A673 (cell line): ENCODE measurements around the gene ASTN1. TPM values are rescaled to one million over a fixed set of nuclear protein-coding genes. Genes with fewer than 3 reads are reported as not detected.

Source experiments
- BruUV-seq: library from RNA; stranded (reverse); fragments of 400-500 nt; replicated peaks from 2 replicates; lab custom pipeline; 2021; lab: Mats Ljungman, UMichigan
- CTCF ChIA-PET: fragments of 300-600 bp; sonication (Branson Sonifier 250); formaldehyde crosslinking; loops from one replicate; lab custom pipeline; 2022; ENCODE audit warnings: antibody characterized with exemption; lab: Charles Lee
- POLR2A ChIA-PET: fragments of 300-600 bp; sonication (Branson Sonifier 250); formaldehyde crosslinking; loops from one replicate; lab custom pipeline; 2022; ENCODE audit warnings: antibody characterized with exemption; ENCODE audit not compliant: low non-redundant PET; lab: Charles Lee
- DNase-seq: peaks from one replicate; pipeline ENCODE4 v3.0.0-alpha.2; 2015; ENCODE audit warnings: low spot score
- H3K27ac ChIP-seq: fragments of 200-600 bp; sonication (generic); 2 replicates; pipeline ENCODE4 v1.5.1; 2016; ENCODE audit warnings: mixed run types, low read depth, mild to moderate bottlenecking, mixed read lengths, antibody characterized with exemption, low read length; ENCODE audit not compliant: poor library complexity, severe bottlenecking
- H3K27me3 ChIP-seq: fragments of 200-600 bp; sonication (generic); replicated peaks from 2 replicates; pipeline ENCODE4 v1.6.1; 2017; ENCODE audit warnings: mixed run types, low read depth, mild to moderate bottlenecking, mixed read lengths, antibody characterized with exemption, low read length; ENCODE audit not compliant: insufficient read depth, poor library complexity
- H3K36me3 ChIP-seq: fragments of 200-600 bp; sonication (generic); 2 replicates; pipeline ENCODE4 v1.6.1; 2016; ENCODE audit warnings: mixed run types, mild to moderate bottlenecking, mixed read lengths, antibody characterized with exemption, low read length; ENCODE audit not compliant: insufficient read depth, poor library complexity, severe bottlenecking
- H3K4me1 ChIP-seq: fragments of 200-600 bp; sonication (generic); 2 replicates; pipeline ENCODE4 v1.6.1; 2017; ENCODE audit warnings: mixed run types, mild to moderate bottlenecking, mixed read lengths, antibody characterized with exemption, low read length; ENCODE audit not compliant: insufficient read depth, poor library complexity, severe bottlenecking
- H3K4me3 ChIP-seq: fragments of 200-600 bp; sonication (generic); 2 replicates; pipeline ENCODE4 v1.5.1; 2016; ENCODE audit warnings: low read depth, mixed run types, mild to moderate bottlenecking, mixed read lengths, low read length; ENCODE audit not compliant: poor library complexity, severe bottlenecking
- H3K9me3 ChIP-seq: fragments of 200-600 bp; sonication (generic); 2 replicates; pipeline ENCODE4 v1.6.1; 2016; ENCODE audit warnings: mixed run types, low read depth, mild to moderate bottlenecking, mixed read lengths, antibody characterized with exemption, low read length; ENCODE audit not compliant: poor library complexity, severe bottlenecking
- EZH2 ChIP-seq: fragments of 200-600 bp; sonication (generic); IDR thresholded peaks from 2 replicates; pipeline ENCODE4 v1.6.1; 2017; ENCODE audit warnings: borderline replicate concordance, low read depth, mild to moderate bottlenecking, mixed read lengths, antibody characterized with exemption, low read length; ENCODE audit not compliant: poor library complexity, severe bottlenecking
- intact Hi-C: fragments of 100-400 bp; cut with micrococcal nuclease; formaldehyde crosslinking; loops from one replicate; pipeline ENCODE4 v1.10.0; 2022; ENCODE audit not compliant: unreplicated experiment
- total RNA-seq: library from RNA; stranded (reverse); gene quantifications from 2 replicates; pipeline ENCODE4 v1.2.3, GENCODE V29; 2021
- TF ChIP-seq, protein P1 (sequence below): fragments of 300-800, 200-600 bp; sonication (generic); conservative IDR thresholded peaks from 2 replicates; pipeline ENCODE4 v1.5.1; 2017; ENCODE audit warnings: low read depth, mild to moderate bottlenecking, antibody characterized with exemption, low read length, moderate library complexity, mixed read lengths

The ASTN1 gene
- total RNA-seq, 1 experiment from 2014 or later: 0.41 TPM

GRCh38 chr1:176932114-176933104, 232.1 kb downstream of the ASTN1 start:
- H3K9me3 ChIP-seq: no peaks in the 10 kb centered on the region
- H3K4me3 ChIP-seq: no peak overlapping the region
- H3K4me1 ChIP-seq: no peaks in the 10 kb centered on the region
- no peak overlapping the region for H3K27ac ChIP-seq
- intact Hi-C loops: no loop called here
- H3K27me3 ChIP-seq: no peaks in the 10 kb centered on the region
- no TSS peak for BruUV-seq
- POLR2A ChIA-PET: no interaction called here
- no peak for TF ChIP-seq EZH2
- TF ChIP-seq, protein P1, sequence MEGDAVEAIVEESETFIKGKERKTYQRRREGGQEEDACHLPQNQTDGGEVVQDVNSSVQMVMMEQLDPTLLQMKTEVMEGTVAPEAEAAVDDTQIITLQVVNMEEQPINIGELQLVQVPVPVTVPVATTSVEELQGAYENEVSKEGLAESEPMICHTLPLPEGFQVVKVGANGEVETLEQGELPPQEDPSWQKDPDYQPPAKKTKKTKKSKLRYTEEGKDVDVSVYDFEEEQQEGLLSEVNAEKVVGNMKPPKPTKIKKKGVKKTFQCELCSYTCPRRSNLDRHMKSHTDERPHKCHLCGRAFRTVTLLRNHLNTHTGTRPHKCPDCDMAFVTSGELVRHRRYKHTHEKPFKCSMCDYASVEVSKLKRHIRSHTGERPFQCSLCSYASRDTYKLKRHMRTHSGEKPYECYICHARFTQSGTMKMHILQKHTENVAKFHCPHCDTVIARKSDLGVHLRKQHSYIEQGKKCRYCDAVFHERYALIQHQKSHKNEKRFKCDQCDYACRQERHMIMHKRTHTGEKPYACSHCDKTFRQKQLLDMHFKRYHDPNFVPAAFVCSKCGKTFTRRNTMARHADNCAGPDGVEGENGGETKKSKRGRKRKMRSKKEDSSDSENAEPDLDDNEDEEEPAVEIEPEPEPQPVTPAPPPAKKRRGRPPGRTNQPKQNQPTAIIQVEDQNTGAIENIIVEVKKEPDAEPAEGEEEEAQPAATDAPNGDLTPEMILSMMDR: no peak
- no peak for DNase-seq
- CTCF ChIA-PET: no interaction called here
- H3K36me3 ChIP-seq: no peaks in the 10 kb centered on the region

DNA sequence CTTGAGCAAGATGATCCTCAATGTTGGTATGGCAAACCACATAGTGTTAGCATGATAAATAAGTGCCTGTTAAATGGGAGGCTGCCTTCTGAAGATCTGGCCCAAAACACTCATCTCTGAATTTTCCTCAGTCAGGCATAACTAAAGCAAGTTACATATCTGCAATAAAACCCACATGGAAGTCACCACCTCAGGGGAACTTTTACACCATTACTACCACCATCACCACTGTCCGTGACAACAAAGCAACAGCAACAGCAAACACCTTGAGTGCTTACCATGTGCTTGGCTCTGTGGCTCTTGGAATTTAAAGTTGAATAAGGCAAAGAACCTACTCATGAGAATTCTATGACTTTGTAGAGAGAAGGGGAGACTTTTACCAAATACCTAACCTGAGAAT, 233.0 kb downstream of the ASTN1 start:
- Histone ChIP-seq H3K27ac (no peak overlapping the region), H3K36me3 (no peaks in the 10 kb centered on the region), H3K27me3 (no peaks in the 10 kb centered on the region), H3K9me3 (no peaks in the 10 kb centered on the region), H3K4me3 (no peak overlapping the region), H3K4me1 (no peaks in the 10 kb centered on the region)
- POLR2A ChIA-PET: no interaction called here
- no peak for DNase-seq
- intact Hi-C loops: no loop called here
- BruUV-seq: no TSS peak
- TF ChIP-seq, protein P1: no peak
- no peak for TF ChIP-seq EZH2
- CTCF ChIA-PET: no interaction called here

- H3K27ac ChIP-seq: no peak overlapping the region
- H3K4me1 ChIP-seq: no peaks in the 10 kb centered on the region
- H3K4me3 ChIP-seq: no peak overlapping the region
- no peaks in the 10 kb centered on the region for H3K36me3 ChIP-seq
- BruUV-seq: no TSS peak
- no peaks in the 10 kb centered on the region for H3K27me3 ChIP-seq
- intact Hi-C loops: no loop called here
- no peak for DNase-seq
- H3K9me3 ChIP-seq: no peaks in the 10 kb centered on the region
- TF ChIP-seq, protein P1: no peak
- TF ChIP-seq EZH2: no peak
- CTCF ChIA-PET: no interaction called here
- POLR2A ChIA-PET: no interaction called here
Measured at GRCh38 chr1:176926330-176927086, 238.0 kb downstream of the ASTN1 start.
